ENCODE results near the gene UBXN7. TPM values are rescaled to one million over a fixed set of nuclear protein-coding genes. Genes with fewer than 3 reads are reported as not detected.

The UBXN7 gene
- total RNA-seq, 6 donors from 2014 or later: 8.7 to 45.5 (median 28.2) TPM

DNA sequence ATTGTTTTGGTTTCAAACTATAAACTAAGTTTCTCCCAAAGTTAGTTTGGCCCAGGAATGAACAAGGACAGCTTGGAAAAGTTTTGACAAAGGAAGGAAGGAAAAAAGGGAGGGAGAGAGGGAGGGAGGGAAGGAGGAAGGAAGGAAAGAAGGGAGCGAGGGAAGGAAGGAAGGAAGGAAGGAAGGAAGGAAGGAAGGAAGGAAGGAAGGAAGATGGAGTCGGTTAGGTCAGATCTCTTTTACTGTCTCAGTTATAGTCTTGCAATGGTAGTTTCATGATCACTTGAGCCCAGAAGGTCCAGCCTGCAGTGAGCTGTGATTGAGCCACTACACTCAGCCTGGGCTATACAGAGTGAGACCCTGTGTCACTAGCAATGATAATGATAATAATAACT lies 12.3 kb upstream of the UBXN7 start:
- 40% methylated on average over 2 of the region's 2 CpGs for WGBS, 2 donors
- Histone ChIP-seq H3K4me1 (no peaks in the 10 kb centered on the region), H3K9me3 (no peaks in the 10 kb centered on the region), H3K27me3 (no peaks in the 10 kb centered on the region), H3K36me3 (no peaks in the 10 kb centered on the region), H3K4me3 (no peak overlapping the region), H3K27ac (no peak overlapping the region)
- TF ChIP-seq POLR2AphosphoS5 (IDR thresholded peaks at IDR 0.05) (no peak), POLR2A (IDR thresholded peaks at IDR 0.05) (no peak), EP300 (IDR thresholded peaks at IDR 0.05) (no peak)
- TF ChIP-seq, protein P1, sequence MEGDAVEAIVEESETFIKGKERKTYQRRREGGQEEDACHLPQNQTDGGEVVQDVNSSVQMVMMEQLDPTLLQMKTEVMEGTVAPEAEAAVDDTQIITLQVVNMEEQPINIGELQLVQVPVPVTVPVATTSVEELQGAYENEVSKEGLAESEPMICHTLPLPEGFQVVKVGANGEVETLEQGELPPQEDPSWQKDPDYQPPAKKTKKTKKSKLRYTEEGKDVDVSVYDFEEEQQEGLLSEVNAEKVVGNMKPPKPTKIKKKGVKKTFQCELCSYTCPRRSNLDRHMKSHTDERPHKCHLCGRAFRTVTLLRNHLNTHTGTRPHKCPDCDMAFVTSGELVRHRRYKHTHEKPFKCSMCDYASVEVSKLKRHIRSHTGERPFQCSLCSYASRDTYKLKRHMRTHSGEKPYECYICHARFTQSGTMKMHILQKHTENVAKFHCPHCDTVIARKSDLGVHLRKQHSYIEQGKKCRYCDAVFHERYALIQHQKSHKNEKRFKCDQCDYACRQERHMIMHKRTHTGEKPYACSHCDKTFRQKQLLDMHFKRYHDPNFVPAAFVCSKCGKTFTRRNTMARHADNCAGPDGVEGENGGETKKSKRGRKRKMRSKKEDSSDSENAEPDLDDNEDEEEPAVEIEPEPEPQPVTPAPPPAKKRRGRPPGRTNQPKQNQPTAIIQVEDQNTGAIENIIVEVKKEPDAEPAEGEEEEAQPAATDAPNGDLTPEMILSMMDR (IDR thresholded peaks at IDR 0.05): no peak
- DNase-seq (no peak), ATAC-seq (ENCODE audit: low FRiP score in 2 of 2) (no peak)

DNA sequence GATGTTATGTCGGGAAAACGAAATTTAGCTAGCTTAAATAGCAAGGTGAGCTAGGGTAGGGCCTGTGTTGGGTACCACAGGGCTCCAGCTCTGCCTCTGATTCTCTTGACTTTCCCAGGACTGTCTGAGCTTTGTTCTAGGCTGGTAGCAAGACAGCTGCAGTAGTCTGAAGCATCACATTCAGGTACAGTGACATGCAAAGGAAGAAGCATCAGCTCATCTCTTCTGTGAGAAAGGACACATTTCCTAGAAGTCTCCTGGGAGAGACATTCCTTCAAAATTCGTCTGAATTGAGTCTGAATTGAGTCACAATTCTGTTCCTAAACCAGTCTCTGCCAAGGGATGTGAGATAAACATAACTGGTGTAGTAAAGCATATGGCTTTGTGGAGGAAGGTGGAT lies 8.5 kb upstream of the UBXN7 start:
- no peak overlapping the region for H3K27ac ChIP-seq
- H3K9me3 ChIP-seq: no peaks in the 10 kb centered on the region
- 75% methylated on average over 3 of the region's 3 CpGs for WGBS, 2 donors
- peak in 1 of 2 donors; percentile 18 for ATAC-seq (ENCODE audit: low FRiP score in 2 of 2)
- H3K4me1 ChIP-seq: no peaks in the 10 kb centered on the region
- H3K27me3 ChIP-seq: no peaks in the 10 kb centered on the region
- TF ChIP-seq, protein P1 (IDR thresholded peaks at IDR 0.05): no peak
- no peak for TF ChIP-seq POLR2A (IDR thresholded peaks at IDR 0.05)
- TF ChIP-seq EP300 (IDR thresholded peaks at IDR 0.05): no peak
- TF ChIP-seq POLR2AphosphoS5 (IDR thresholded peaks at IDR 0.05): no peak
- DNase-seq: no peak
- no peaks in the 10 kb centered on the region for H3K36me3 ChIP-seq
- no peak overlapping the region for H3K4me3 ChIP-seq

DNA sequence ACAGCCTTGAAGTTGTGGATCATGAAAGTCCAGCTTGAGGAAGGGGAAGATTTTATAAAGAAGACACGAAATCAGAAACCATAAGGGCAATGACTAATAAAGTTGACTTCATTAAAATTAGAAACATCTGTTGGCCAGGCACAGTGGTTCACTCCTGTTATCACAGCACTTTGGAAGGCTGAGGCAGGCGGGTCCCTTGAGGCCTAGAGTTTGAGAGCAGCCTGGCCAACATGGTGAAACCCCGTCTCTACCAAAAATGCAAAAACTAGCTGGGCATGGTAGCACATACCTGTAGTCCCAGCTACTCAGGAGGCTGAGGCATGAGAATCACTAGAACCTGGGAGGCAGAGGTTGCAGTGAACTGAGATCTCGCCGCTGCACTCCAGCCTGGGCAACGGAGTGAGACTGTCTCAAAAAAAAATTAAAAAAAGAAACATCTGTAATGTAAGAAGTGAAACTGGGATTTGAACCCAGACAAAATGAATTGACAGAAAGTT lies 7.9 kb upstream of the UBXN7 start:
- ATAC-seq (ENCODE audit: low FRiP score in 2 of 2) (peak in 1 of 2 donors; percentile 91), DNase-seq (no peak)
- no peaks in the 10 kb centered on the region for H3K27me3 ChIP-seq
- no peak overlapping the region for H3K27ac ChIP-seq
- 85 to 86% methylated on average over 6 of the region's 6 CpGs for WGBS, 2 donors
- TF ChIP-seq, protein P1 (IDR thresholded peaks at IDR 0.05): no peak
- TF ChIP-seq POLR2A (IDR thresholded peaks at IDR 0.05) (no peak), EP300 (IDR thresholded peaks at IDR 0.05) (no peak), POLR2AphosphoS5 (IDR thresholded peaks at IDR 0.05) (no peak)
- no peaks in the 10 kb centered on the region for H3K4me1 ChIP-seq
- no peaks in the 10 kb centered on the region for H3K9me3 ChIP-seq
- no peaks in the 10 kb centered on the region for H3K36me3 ChIP-seq
- H3K4me3 ChIP-seq: no peak overlapping the region

DNA sequence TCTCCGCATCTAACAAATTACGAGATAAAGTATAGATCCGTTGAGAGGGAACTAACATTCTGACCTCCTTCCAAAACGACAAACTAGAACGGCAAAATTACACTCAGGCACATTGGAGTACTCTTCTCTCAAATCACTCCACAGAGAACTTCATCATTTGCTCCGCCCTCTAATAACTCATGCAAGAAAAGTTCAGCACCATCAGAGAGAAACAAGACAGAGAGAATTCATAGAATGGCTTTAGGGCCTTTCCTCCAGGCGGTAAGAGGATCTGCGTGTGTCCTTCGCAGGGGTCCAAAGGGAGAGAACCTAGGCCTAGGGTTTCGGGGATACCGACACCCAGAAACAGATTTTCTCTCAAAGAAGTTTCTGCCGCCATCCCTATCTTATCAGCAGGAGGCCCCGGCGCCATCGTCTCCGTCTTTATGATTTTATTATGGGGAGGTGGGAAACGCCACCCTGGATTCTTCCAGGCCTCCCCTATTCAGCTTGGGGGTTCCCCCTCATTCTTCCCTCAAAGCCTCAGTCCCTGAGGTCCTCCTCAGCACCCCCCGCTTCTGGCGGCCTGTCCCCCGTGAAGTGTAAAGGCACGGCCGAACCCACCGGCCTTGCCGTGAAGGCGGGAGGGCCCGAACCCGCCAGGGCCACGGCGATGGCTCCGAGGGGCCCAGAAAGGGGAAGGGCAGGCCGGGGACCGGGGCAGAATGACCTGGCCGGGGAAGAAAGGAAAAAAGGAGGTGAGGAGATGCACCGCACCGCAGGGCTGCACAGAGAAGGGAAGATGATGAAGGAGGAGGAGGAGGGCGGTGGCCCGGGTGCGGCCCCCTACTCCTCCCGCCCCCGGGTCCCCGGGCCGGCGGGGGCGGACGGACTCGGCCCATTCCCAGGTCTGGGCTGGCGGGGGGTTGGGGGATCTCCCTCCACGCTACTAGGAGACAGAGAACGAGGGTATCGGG lies 768 bp downstream of the UBXN7 start:
- Histone ChIP-seq H3K9me3 (no peaks in the 10 kb centered on the region), H3K36me3 (peaks cover 0 to 12% (median 0%) of the 10 kb centered on the region in 4 donors), H3K27me3 (no peaks in the 10 kb centered on the region), H3K4me1 (peaks cover 10 to 24% (median 15%) of the 10 kb centered on the region in 4 donors), H3K4me3 (peak overlapping the region; percentile 87 to 97 (median 96)), H3K27ac (peak overlapping the region; percentile 90 to 97 (median 93))
- 0 to 2% methylated on average over 36 to 48 of the region's 50 CpGs for WGBS, 2 donors
- peak; percentile 61 to 73 for ATAC-seq (ENCODE audit: low FRiP score in 2 of 2)
- peak; percentile 26 to 84 for DNase-seq
- TF ChIP-seq POLR2A (IDR thresholded peaks at IDR 0.05) (peak in 3 of 4 donors; percentile 22 to 53 (median 31)), POLR2AphosphoS5 (IDR thresholded peaks at IDR 0.05) (peak in 1 of 2 donors; percentile 30), EP300 (IDR thresholded peaks at IDR 0.05) (no peak)
- TF ChIP-seq, protein P1 (IDR thresholded peaks at IDR 0.05): no peak
